Smooth muscle cell (in vitro differentiated cells): ENCODE results near the gene SLC25A6. TPM values are rescaled to one million over a fixed set of nuclear protein-coding genes. Genes with fewer than 3 reads are reported as not detected.

Experiments used
- DNase-seq: peaks from one replicate; lab custom pipeline; 2025; ENCODE audit not compliant: unreplicated experiment; lab: John Stamatoyannopoulos, UW
- H2AFZ ChIP-seq: fragments of 200-600 bp; sonication (generic); 2 replicates; pipeline ENCODE4 v1.6.0; 2016; ENCODE audit warnings: antibody characterized with exemption, low read depth, mild to moderate bottlenecking
- H3F3A ChIP-seq: fragments of 200-600 bp; sonication (generic); 2 replicates; pipeline ENCODE4 v1.6.0; 2017; ENCODE audit warnings: antibody characterized with exemption, low read depth
- H3K27ac ChIP-seq: fragments of 200-600 bp; sonication (generic); 2 replicates; pipeline ENCODE4 v1.5.1; 2016; ENCODE audit warnings: low read depth, mild to moderate bottlenecking
- H3K27me3 ChIP-seq: fragments of 200-600 bp; sonication (generic); 2 replicates; pipeline ENCODE4 v1.6.1; 2016; ENCODE audit warnings: low read depth, mild to moderate bottlenecking
- H3K36me3 ChIP-seq: fragments of 200-600 bp; sonication (generic); 2 replicates; pipeline ENCODE4 v1.5.1; 2016; ENCODE audit warnings: low read depth
- H3K4me1 ChIP-seq: fragments of 200-600 bp; sonication (generic); 2 replicates; pipeline ENCODE4 v1.5.1; 2016; ENCODE audit warnings: low read depth
- H3K4me2 ChIP-seq: fragments of 200-600 bp; sonication (generic); 2 replicates; pipeline ENCODE4 v1.6.0; 2016; ENCODE audit warnings: mild to moderate bottlenecking
- H3K4me3 ChIP-seq: fragments of 200-600 bp; sonication (generic); 2 replicates; pipeline ENCODE4 v1.5.1; 2016; ENCODE audit warnings: mild to moderate bottlenecking
- H3K79me2 ChIP-seq: fragments of 200-600 bp; sonication (generic); 2 replicates; pipeline ENCODE4 v1.6.0; 2016; ENCODE audit warnings: low read depth, mild to moderate bottlenecking
- H3K9ac ChIP-seq: fragments of 200-600 bp; sonication (generic); 2 replicates; pipeline ENCODE4 v1.6.0; 2016; ENCODE audit warnings: low read depth
- H3K9me3 ChIP-seq: fragments of 200-600 bp; sonication (generic); replicated peaks from 2 replicates; pipeline ENCODE4 v1.5.1; 2016; ENCODE audit warnings: low read depth
- H4K20me1 ChIP-seq: fragments of 200-600 bp; sonication (generic); 2 replicates; pipeline ENCODE4 v1.6.0; 2016; ENCODE audit warnings: low read depth
- WGBS: methylation state at CpG from one replicate; pipeline ENCODE4 v1.1.7; 2016; ENCODE audit warnings: low lambda C conversion rate; 5-methylcytosine and 5-hydroxymethylcytosine counted together
- polyA plus RNA-seq: library from polyadenylated mRNA; unstranded; fragments of >200 nt; fragmentation: Nextera tagmentation; extraction: Ambion mirVana; gene quantifications from 2 replicates; pipeline ENCODE4 v1.2.1, GENCODE V29; 2016
- total RNA-seq: library from RNA; depleted of rRNA; stranded (reverse); fragments of >200 nt; gene quantifications from 2 replicates; pipeline ENCODE4 v1.2.3, GENCODE V29; 2014
- TF ChIP-seq, protein P1 (sequence below): fragments of 200-600 bp; sonication (generic); IDR thresholded peaks from 2 replicates; pipeline ENCODE4 v1.5.1; 2017; ENCODE audit warnings: borderline replicate concordance, mild to moderate bottlenecking, antibody characterized with exemption; ENCODE audit not compliant: insufficient read depth, poor library complexity, severe bottlenecking

SLC25A6 gene
- total and polyA plus RNA-seq, 2 experiments from 2014 or later, result 160 to 288 TPM

DNA sequence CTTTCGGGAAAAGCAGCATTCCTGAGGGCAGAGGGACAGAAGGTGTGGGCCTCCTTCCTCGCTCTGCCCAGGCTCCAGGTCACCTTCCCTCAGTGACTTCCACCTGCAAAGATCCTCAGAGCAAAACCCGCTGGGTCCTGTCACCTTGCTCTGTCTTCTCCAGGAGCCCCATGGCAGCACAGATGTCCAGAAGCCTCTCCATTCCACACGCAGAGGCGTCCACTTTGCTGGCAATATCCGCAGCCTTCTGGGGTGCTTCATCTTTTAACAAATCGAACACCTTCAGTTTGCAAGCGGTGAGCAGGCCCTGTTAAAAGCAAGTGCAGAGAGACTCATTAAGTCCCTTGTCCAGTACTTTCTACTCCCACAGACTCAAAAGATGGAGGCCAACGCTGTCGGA lies 33.5 kb upstream of the SLC25A6 start:
- Histone ChIP-seq H3K4me1 (no peaks in the 10 kb centered on the region), H3K4me2 (no peak overlapping the region), H3K36me3 (peaks cover 7% of the 10 kb centered on the region), H3K9ac (no peak overlapping the region), H3K79me2 (no peaks in the 10 kb centered on the region), H3F3A (no peaks in the 10 kb centered on the region), H3K27me3 (no peaks in the 10 kb centered on the region), H4K20me1 (no peaks in the 10 kb centered on the region), H3K9me3 (peaks cover 2% of the 10 kb centered on the region), H2AFZ (no peak overlapping the region), H3K4me3 (no peak overlapping the region), H3K27ac (no peak overlapping the region)
- TF ChIP-seq, protein P1, sequence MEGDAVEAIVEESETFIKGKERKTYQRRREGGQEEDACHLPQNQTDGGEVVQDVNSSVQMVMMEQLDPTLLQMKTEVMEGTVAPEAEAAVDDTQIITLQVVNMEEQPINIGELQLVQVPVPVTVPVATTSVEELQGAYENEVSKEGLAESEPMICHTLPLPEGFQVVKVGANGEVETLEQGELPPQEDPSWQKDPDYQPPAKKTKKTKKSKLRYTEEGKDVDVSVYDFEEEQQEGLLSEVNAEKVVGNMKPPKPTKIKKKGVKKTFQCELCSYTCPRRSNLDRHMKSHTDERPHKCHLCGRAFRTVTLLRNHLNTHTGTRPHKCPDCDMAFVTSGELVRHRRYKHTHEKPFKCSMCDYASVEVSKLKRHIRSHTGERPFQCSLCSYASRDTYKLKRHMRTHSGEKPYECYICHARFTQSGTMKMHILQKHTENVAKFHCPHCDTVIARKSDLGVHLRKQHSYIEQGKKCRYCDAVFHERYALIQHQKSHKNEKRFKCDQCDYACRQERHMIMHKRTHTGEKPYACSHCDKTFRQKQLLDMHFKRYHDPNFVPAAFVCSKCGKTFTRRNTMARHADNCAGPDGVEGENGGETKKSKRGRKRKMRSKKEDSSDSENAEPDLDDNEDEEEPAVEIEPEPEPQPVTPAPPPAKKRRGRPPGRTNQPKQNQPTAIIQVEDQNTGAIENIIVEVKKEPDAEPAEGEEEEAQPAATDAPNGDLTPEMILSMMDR, result no peak
- no peak for DNase-seq
- WGBS, result 88% methylated on average over 10 of the region's 10 CpGs

DNA sequence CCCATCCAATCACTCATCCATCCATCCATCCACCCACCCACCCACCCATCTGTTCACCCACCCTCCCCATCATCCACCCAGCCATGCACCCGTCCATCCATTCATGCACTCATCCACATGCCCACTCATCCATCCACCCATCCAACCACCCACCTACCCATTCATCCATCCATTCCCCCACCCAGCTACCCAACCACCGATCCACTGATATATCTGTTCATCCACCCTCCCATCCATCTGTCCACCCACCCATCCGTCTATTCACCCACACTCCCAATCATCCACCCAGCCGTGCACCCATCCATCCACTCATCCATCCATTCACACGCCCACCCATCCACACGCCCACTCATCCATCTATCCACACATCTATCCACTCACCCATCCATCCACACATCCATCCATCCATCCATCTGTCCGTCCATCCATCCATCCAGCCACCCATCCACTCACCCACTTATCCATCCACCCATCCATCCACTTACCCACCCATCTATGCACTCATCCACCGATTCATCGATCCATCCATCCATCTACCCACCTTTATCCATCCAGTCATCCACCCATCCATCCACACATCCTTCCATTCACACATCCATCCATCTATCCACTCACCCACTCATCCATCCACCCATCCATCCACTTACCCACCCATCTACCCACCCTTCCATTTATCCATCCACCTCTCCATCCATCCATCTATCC lies 32.4 kb upstream of the SLC25A6 start:
- H2AFZ ChIP-seq, result no peak overlapping the region
- H3K79me2 ChIP-seq, result no peaks in the 10 kb centered on the region
- peaks cover 7% of the 10 kb centered on the region for H3K36me3 ChIP-seq
- no peaks in the 10 kb centered on the region for H3F3A ChIP-seq
- H3K4me2 ChIP-seq, result no peak overlapping the region
- no peaks in the 10 kb centered on the region for H3K4me1 ChIP-seq
- H3K9me3 ChIP-seq, result peaks cover 2% of the 10 kb centered on the region
- WGBS, result 82% methylated on average over 7 of the region's 9 CpGs
- TF ChIP-seq, protein P1, result no peak
- H3K4me3 ChIP-seq, result no peak overlapping the region
- H3K27me3 ChIP-seq, result no peaks in the 10 kb centered on the region
- no peak overlapping the region for H3K9ac ChIP-seq
- H3K27ac ChIP-seq, result no peak overlapping the region
- no peak for DNase-seq
- no peaks in the 10 kb centered on the region for H4K20me1 ChIP-seq

DNA sequence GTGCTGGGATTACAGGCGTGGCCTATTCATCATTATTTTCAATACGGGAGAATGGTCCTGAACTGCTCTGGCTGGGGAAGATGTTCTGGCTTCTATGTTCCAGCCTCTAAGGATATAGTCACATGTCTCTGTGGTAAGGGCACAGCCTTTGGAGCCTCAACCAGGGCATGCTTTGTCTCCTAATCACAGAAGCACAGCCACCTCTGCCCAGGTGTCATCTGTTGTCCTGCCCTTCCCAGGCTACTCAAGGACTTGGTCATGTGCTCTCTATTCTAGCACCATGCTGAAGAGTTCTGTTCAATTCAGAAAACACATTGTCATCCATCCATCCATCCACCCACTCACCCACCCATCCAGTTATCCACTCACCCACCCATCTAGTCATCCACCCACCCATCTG lies 31.3 kb upstream of the SLC25A6 start:
- 74% methylated on average over 2 of the region's 2 CpGs for WGBS
- no peaks in the 10 kb centered on the region for H3K79me2 ChIP-seq
- H4K20me1 ChIP-seq, result no peaks in the 10 kb centered on the region
- H3K4me3 ChIP-seq, result no peak overlapping the region
- no peak for DNase-seq
- peaks cover 7% of the 10 kb centered on the region for H3K36me3 ChIP-seq
- H3K4me2 ChIP-seq, result no peak overlapping the region
- no peak overlapping the region for H2AFZ ChIP-seq
- no peaks in the 10 kb centered on the region for H3F3A ChIP-seq
- no peaks in the 10 kb centered on the region for H3K27me3 ChIP-seq
- no peak overlapping the region for H3K9ac ChIP-seq
- H3K9me3 ChIP-seq, result peaks cover 2% of the 10 kb centered on the region
- no peak overlapping the region for H3K27ac ChIP-seq
- TF ChIP-seq, protein P1, result no peak
- no peaks in the 10 kb centered on the region for H3K4me1 ChIP-seq

DNA sequence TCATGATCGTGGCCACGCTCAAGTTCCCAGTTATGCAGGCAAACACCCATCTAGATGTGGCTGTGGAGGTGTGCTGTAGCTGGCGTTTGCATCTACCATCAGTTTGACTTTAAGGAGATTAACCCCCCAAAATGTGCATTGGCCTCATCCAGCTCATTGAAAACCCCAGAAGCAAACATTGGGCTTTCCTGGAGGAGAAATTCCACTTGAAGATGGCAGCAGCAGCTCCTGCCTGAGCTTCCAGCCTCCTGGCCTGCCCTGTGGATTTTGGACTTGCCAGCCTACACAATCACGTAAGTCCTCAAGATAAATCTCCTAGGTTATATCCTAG lies 30.2 kb upstream of the SLC25A6 start:
- H3K27ac ChIP-seq, result no peak overlapping the region
- no peaks in the 10 kb centered on the region for H3K27me3 ChIP-seq
- H3K9me3 ChIP-seq, result peaks cover 2% of the 10 kb centered on the region
- TF ChIP-seq, protein P1, result no peak
- no peaks in the 10 kb centered on the region for H3F3A ChIP-seq
- peaks cover 7% of the 10 kb centered on the region for H3K36me3 ChIP-seq
- H2AFZ ChIP-seq, result no peak overlapping the region
- no peaks in the 10 kb centered on the region for H3K4me1 ChIP-seq
- no peak overlapping the region for H3K4me3 ChIP-seq
- DNase-seq, result no peak
- no peaks in the 10 kb centered on the region for H4K20me1 ChIP-seq
- WGBS, result 97% methylated on average over 4 of the region's 4 CpGs
- no peak overlapping the region for H3K9ac ChIP-seq
- no peak overlapping the region for H3K4me2 ChIP-seq
- H3K79me2 ChIP-seq, result no peaks in the 10 kb centered on the region
